GM18511 (cell line): ENCODE measurements around the gene CCDC169.

Experiments
- ATAC-seq: cut with Tn5 transposase; IDR thresholded peaks from one replicate; pipeline ENCODE4 v1.9.1; 2021; ENCODE audit warnings: mild to moderate bottlenecking, moderate library complexity; ENCODE audit not compliant: unreplicated experiment

CCDC169 gene

DNA sequence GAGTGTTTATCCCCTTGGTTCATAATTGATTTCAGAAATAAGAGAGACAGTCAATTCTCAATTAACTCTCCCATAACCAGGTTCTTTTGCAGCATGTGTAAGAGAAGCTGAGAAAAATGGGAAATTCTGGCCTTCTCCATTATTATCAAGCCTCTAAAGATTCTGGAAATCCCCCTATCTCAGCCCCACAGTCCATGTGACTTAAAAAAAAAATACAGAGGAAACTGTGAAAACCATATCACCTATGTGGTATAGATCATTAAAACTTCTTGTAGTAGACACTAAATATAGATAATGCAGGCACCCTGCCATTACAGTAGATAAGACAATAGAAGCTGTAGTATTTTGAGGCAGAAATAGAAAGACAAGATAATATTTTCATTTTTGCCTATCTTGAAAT is 48.9 kb downstream of the CCDC169 start:
- ATAC-seq = no peak

DNA sequence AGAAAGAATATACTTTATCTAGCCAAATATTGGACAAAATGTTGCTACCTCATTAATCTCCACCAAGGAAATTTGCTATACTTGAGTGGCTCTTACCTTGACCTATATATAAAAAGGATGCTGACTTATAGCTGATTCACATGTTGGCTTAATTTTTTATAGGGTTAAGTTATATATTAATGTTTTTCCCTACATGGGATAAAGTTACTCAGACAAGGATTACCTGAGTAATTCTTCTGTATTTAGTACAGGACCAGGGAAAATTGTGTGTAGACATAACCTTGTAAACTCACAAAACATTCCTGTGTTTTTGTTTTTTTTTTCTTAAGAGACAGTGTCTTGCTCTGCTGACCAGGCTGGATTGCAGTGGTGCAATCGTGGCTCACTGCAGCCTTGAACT is 52.6 kb downstream of the CCDC169 start:
- ATAC-seq = no peak

GRCh38 chr13:36244073-36244472 is 53.5 kb downstream of the CCDC169 start:
- ATAC-seq = no peak

- no peak for ATAC-seq
Measured at GRCh38 chr13:36242761-36243160, 54.9 kb downstream of the CCDC169 start.

DNA sequence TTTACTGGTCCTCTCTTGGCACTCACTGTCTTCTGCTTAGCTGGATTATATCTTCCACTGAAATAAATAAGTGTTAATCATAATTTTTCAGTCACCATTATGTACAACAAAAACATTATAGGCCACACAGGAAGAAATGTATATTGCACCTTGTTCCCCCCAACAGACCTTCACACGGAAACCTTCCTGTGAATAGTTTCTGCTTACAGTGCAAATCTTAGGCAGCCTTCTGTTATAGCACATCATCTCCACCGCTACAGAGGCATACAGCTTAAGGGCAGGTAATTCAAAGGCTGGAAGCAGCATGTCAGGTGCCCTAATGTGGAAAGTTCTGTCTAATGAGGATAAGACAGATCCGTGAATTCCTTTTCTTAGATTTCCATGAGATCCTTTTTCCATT is 66.4 kb downstream of the CCDC169 start:
- no peak for ATAC-seq

DNA sequence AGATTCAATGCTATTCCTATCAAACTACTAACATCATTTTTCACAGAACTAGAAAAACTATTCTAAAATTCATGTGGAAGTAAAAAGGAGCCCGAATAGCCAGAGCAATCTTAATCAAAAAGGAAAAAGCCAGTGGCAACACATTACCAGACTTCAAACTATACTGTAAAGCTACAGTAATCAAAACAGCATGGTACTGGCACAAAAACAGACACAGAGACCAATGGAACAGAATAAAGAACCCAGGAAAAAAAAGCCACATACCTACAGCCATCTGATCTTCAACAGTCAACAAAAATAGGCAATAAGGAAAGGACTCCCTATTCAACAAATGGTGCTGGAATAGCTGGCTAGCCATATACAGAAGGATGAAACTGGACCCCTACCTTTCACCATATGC is 72.9 kb downstream of the CCDC169 start:
- no peak for ATAC-seq

DNA sequence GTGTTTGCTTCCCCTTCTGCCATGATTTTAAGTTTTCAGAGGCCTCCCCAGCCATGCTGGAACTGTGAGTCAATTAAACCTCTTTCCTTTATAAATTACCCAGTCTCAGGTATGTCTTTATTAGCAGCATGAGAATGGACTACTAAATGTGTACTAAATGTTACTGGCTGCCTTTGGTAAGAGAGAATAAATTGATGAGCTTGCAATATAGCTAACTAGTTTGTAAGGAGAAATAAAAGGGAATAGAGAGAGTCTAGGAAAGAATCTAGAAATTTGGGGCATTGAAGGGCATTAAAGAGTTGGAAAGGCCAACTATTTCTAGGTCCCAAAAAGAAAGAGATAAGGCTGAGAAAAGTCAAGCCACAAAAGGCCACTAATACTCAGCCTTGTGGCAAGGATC is 77.7 kb downstream of the CCDC169 start:
- ATAC-seq = no peak

GRCh38 chr13:36217456-36217855 is 80.2 kb downstream of the CCDC169 start:
- ATAC-seq = no peak

GRCh38 chr13:36214163-36214921 is 83.3 kb downstream of the CCDC169 start, which contains the start of gene SOHLH2:
Gene SOHLH2, minus strand, starts transcription at chr13:36214556. Its CDS starts 30 bp downstream, at chr13:36214526.
- no peak for ATAC-seq

DNA sequence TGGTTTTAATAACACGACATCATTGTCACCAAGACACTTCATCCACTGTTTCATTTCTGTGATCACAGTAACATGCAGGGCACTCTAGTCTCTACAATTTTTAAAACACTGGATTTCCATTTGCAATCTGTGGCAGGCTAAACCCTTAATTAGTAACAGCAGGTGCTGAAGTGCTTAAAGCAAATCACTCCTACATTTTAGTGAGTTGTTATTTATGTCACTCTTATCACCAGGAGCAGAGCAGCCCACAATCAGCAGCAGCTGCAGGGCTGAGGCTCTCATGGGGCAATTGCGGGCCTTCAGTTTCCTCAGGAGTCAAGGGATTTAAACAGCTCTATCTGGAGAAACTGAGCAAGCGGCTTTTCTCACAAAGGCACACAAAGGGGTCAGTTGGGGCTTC is 84.8 kb downstream of the CCDC169 start:
- ATAC-seq = no peak

- no peak for ATAC-seq
Measured at GRCh38 chr13:36211567-36211966, 86.0 kb downstream of the CCDC169 start.

GRCh38 chr13:36210738-36211137 is 86.9 kb downstream of the CCDC169 start:
- no peak for ATAC-seq

DNA sequence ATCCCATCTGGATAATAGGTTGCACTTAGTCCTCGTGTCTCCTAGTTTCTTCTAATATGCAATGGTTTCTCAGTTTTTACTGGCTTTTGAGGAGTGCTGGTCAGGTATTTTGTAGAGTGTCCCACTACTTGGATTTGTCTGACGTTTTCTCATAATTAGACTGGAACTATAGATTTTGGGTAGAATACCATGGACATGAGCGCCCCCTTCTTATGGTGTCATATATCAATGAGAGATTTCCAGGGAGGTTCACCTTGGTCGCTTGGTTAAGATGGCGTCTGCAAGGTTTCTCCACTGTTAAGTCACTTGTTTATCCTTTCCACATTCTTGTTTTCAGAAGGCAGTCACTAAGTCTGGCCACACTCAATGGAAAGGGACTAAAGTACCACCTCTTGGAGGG is 89.9 kb downstream of the CCDC169 start:
- no peak for ATAC-seq

- ATAC-seq = no peak
Measured at GRCh38 chr13:36193151-36193855, 104.3 kb downstream of the CCDC169 start.

- ATAC-seq = no peak
Measured at GRCh38 chr13:36192166-36192565, 105.4 kb downstream of the CCDC169 start.

DNA sequence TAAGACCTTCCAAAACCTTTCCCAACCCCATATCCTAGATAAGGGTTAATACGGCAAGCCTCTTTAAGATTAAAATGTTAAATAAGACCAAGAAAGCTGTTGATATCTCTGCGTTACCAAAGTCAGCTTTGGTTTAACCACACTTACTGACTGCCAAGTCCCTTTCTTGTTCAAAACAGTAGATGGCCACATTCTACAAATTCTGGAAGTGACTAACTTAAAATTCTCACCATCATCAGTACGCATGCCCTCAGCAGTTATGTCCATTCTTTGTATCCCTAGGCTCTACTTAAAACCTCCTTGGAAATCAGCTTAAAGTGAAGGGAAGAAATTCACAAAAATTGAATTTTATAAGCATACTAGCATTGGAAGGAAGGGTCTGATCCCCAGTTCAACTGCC is 106.8 kb downstream of the CCDC169 start:
- no peak for ATAC-seq

- no peak for ATAC-seq
Measured at GRCh38 chr13:36188441-36188840, 109.2 kb downstream of the CCDC169 start.

GRCh38 chr13:36183901-36184300 is 113.7 kb downstream of the CCDC169 start:
- no peak for ATAC-seq
